Stomach (tissue), 9 donors: Measurements from ENCODE around the gene WNK2. TPM values are rescaled to one million over a fixed set of nuclear protein-coding genes. Genes with fewer than 3 reads are reported as not detected.

ENCODE experiments used
- DNase-seq, 2 donors: peaks; one replicate each; pipeline versions ENCODE4 v3.0.0 to v3.0.0-alpha.2; 2013 to 2019
- H3K27ac ChIP-seq, 5 donors: fragments of 200-600 bp in 4 of 5; sonication (generic) in 4 of 5; one replicate each; pipeline ENCODE4 v1.5.1; 2013 to 2019; ENCODE audit warnings: mild to moderate bottlenecking in 1 of 5, moderate library complexity in 1 of 5
- H3K27me3 ChIP-seq, 3 donors: fragments of 200-600 bp; sonication (generic); one replicate each; pipeline ENCODE4 v1.5.1; 2017 to 2019; ENCODE audit warnings: mixed run types in 1 of 3
- H3K36me3 ChIP-seq, 4 donors: fragments of 200-600 bp; sonication (generic); 1 replicate in 3 of 4; 2 replicates in 1 of 4; pipeline ENCODE4 v1.5.1; 2016 to 2019
- H3K4me1 ChIP-seq, 4 donors: fragments of 200-600 bp; sonication (generic); one replicate each; pipeline ENCODE4 v1.5.1; 2016 to 2019
- H3K4me3 ChIP-seq, 4 donors: fragments of 200-600 bp; sonication (generic) in 3 of 4; one replicate each; pipeline ENCODE4 v1.5.1; 2016 to 2019; ENCODE audit warnings: mild to moderate bottlenecking in 1 of 4
- H3K9me3 ChIP-seq, 4 donors: fragments of 200-600 bp; sonication (generic); one replicate each; pipeline ENCODE4 v1.5.1; 2016 to 2019
- EP300 ChIP-seq: sonication (generic); formaldehyde crosslinking; IDR thresholded peaks from one replicate; pipeline ENCODE4 v1.6.1; 2017; ENCODE audit warnings: antibody characterized with exemption
- POLR2A ChIP-seq, 4 donors: fragments of 450-650 bp; IDR thresholded peaks; one replicate each; pipeline ENCODE4 v1.6.1; 2016; ENCODE audit warnings: antibody characterized with exemption in 4 of 4, control low read depth in 2 of 4, mild to moderate bottlenecking in 1 of 4, moderate library complexity in 1 of 4
- POLR2AphosphoS5 ChIP-seq, 3 donors: sonication (generic); formaldehyde crosslinking; IDR thresholded peaks; one replicate each; pipeline ENCODE4 v1.6.1; 2016; ENCODE audit warnings: antibody characterized with exemption in 3 of 3
- WGBS, 5 donors: extraction: QIAGEN DNeasy Blood & Tissue Kit in 3 of 5; methylation state at CpG; one replicate each; pipeline versions ENCODE4 v1.1.5 to v1.1.7; 2013 to 2018; 5-methylcytosine and 5-hydroxymethylcytosine counted together
- intact Hi-C: fragments of 100-400 bp; cut with DNase I; formaldehyde crosslinking; loops from one replicate; pipeline ENCODE4 v1.15.1; 2023; ENCODE audit warnings: low total_unique reads
- polyA plus RNA-seq, 3 donors: library from polyadenylated mRNA; stranded (reverse); fragments of 200-250 nt; gene quantifications; one replicate each; pipeline ENCODE4 v1.2.3, GENCODE V29; 2013
- total RNA-seq, 5 donors: library from RNA; depleted of rRNA; stranded (reverse); fragments of >200 nt; gene quantifications; one replicate each; pipeline versions ENCODE4 v1.1.0 to v1.2.3, GENCODE V29; 2014 to 2016
- TF ChIP-seq, protein P1 (sequence below), 7 experiments: fragments of 450-650 bp in 4 of 7; fragments of 200-600 bp in 3 of 7; sonication (generic) in 3 of 7; IDR thresholded peaks; one replicate each; pipeline ENCODE4 v1.5.1; 2016 to 2019; ENCODE audit warnings: antibody characterized with exemption in 7 of 7, control low read depth in 2 of 7, mild to moderate bottlenecking in 1 of 7
- donor health status: healthy with polysubstance abuse.
- donor health status: Bipolar disorder and iron deficiency.
- donor health status: healthy.

Gene WNK2
- total and polyA plus RNA-seq, 8 donors, result 1.2 to 700 (median 15.9) TPM

DNA sequence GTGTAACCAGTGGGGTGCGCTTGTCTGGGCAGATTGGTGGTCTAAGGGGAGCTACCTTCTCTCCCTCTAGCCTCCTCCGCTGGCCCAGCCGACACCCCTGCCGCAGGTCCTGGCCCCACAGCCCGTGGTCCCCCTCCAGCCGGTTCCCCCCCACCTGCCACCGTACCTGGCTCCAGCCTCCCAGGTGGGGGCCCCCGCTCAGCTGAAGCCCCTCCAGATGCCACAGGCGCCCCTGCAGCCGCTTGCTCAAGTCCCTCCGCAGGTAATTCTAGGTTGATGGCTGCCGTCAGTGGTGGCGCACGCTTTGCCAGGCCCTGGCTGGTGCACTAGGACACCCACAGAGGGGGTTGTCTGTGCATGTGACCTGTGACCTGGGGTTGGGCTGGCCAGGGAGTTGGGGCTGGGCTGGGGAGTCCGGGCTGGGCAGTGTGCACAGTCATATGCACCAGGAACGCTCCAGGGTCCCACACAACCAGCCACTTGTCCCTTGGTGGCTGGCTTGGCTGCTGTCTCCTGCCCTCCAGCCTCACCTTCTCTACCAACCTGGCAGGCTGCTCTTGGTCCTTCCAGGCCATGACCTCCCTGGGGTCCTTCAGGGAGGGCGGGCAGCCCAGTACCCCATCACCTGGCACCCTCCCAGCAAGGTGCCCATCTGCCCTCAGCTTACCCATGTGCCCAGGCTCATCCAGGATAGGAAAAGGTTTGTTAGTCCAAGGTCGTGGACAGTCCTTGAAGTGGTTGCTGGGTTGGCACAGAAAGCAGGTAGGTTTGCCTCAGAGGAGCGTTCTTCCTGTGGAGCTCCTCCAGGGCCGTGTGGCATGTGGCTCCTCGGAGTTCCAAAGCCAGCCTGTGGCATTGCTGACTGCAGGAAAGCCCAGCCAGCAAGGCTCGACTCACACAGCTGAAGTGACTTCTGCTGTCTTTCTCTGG, 73.2 kb downstream of the WNK2 start:
- no peak overlapping the region for H3K4me3 ChIP-seq
- WGBS, 5 donors, result 84 to 89% (median 88%) methylated on average over 19 to 22 of the region's 22 CpGs
- H3K4me1 ChIP-seq, result peaks cover 0 to 19% (median 5%) of the 10 kb centered on the region in 4 donors
- TF ChIP-seq EP300 (no peak), POLR2AphosphoS5 (IDR thresholded peaks at IDR 0.05) (no peak), POLR2A (IDR thresholded peaks at IDR 0.05) (no peak)
- TF ChIP-seq, protein P1, sequence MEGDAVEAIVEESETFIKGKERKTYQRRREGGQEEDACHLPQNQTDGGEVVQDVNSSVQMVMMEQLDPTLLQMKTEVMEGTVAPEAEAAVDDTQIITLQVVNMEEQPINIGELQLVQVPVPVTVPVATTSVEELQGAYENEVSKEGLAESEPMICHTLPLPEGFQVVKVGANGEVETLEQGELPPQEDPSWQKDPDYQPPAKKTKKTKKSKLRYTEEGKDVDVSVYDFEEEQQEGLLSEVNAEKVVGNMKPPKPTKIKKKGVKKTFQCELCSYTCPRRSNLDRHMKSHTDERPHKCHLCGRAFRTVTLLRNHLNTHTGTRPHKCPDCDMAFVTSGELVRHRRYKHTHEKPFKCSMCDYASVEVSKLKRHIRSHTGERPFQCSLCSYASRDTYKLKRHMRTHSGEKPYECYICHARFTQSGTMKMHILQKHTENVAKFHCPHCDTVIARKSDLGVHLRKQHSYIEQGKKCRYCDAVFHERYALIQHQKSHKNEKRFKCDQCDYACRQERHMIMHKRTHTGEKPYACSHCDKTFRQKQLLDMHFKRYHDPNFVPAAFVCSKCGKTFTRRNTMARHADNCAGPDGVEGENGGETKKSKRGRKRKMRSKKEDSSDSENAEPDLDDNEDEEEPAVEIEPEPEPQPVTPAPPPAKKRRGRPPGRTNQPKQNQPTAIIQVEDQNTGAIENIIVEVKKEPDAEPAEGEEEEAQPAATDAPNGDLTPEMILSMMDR (IDR thresholded peaks at IDR 0.05), result no peak
- H3K9me3 ChIP-seq, result no peaks in the 10 kb centered on the region
- DNase-seq, result peak in 1 of 2 donors; percentile 23
- intact Hi-C loops, result no loop called here
- H3K36me3 ChIP-seq, result peaks cover 0 to 41% (median 5%) of the 10 kb centered on the region in 4 donors
- H3K27ac ChIP-seq, result no peak overlapping the region
- H3K27me3 ChIP-seq, result no peaks in the 10 kb centered on the region

DNA sequence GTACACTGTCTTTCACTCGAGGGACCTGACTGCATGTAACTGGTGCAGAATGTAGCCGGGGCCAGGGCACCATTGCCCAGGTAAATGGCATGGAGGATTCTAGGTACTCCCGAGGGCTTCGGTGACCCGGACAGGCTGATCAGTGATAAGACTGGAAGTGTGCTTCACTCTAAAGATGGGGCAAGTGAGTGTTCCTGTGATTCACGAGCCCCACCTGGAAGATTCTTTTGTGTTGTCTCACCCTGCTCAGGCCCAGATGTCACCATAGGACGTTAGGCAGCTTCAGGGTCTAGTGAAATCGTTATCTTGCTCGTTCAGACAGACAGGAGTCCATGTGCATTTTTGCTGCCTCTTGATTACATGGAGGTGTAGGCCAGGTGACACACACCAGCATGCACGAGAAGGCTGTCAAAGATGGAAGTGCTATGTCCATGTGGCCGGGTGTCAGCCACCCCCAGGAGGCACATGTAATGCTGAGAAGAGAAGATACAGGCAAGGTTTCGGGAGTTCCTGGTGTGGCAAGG, 73.9 kb downstream of the WNK2 start:
- Histone ChIP-seq H3K27ac (no peak overlapping the region), H3K4me3 (no peak overlapping the region), H3K27me3 (no peaks in the 10 kb centered on the region), H3K4me1 (peaks cover 7 to 23% (median 10%) of the 10 kb centered on the region in 4 donors), H3K36me3 (peaks cover 0 to 38% (median 3%) of the 10 kb centered on the region in 4 donors), H3K9me3 (no peaks in the 10 kb centered on the region)
- intact Hi-C loops, result no loop called here
- TF ChIP-seq POLR2AphosphoS5 (IDR thresholded peaks at IDR 0.05), result no peak
- no peak for TF ChIP-seq EP300
- TF ChIP-seq POLR2A (IDR thresholded peaks at IDR 0.05), result no peak
- TF ChIP-seq, protein P1 (IDR thresholded peaks at IDR 0.05), result no peak
- peak in 1 of 2 donors; percentile 10 for DNase-seq
- 78 to 89% (median 85%) methylated on average over 12 of the region's 12 CpGs for WGBS, 5 donors

DNA sequence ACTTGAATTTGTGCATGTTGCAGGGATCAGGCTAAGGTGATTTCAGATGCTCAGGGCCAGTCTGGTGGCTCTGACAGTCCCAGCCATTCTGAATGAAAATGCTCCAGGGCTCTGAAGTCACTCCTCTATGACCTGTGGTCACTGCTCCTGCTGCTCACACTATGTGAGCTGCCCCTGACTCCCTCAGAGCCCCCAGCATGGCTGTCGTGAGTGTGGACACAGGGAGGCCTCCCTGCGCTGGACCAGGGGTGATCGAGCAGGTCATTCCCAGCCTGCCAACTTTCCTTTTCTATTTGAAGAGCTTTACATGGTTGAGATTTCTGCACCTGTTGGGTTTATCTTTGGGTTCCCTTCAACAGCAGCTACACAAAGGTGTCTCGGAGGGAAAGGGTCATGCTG, 74.5 kb downstream of the WNK2 start:
- H3K27ac ChIP-seq, result no peak overlapping the region
- no peaks in the 10 kb centered on the region for H3K9me3 ChIP-seq
- TF ChIP-seq POLR2AphosphoS5 (IDR thresholded peaks at IDR 0.05) (no peak), POLR2A (IDR thresholded peaks at IDR 0.05) (no peak), EP300 (no peak)
- TF ChIP-seq, protein P1 (IDR thresholded peaks at IDR 0.05), result no peak
- H3K36me3 ChIP-seq, result peaks cover 0 to 33% (median 2%) of the 10 kb centered on the region in 4 donors
- intact Hi-C loops, result no loop called here
- H3K4me3 ChIP-seq, result no peak overlapping the region
- WGBS, 5 donors, result 28 to 78% (median 71%) methylated on average over 1 to 4 of the region's 4 CpGs
- H3K27me3 ChIP-seq, result no peaks in the 10 kb centered on the region
- DNase-seq, result peak in 1 of 2 donors; percentile 17
- H3K4me1 ChIP-seq, result peaks cover 8 to 26% (median 15%) of the 10 kb centered on the region in 4 donors

DNA sequence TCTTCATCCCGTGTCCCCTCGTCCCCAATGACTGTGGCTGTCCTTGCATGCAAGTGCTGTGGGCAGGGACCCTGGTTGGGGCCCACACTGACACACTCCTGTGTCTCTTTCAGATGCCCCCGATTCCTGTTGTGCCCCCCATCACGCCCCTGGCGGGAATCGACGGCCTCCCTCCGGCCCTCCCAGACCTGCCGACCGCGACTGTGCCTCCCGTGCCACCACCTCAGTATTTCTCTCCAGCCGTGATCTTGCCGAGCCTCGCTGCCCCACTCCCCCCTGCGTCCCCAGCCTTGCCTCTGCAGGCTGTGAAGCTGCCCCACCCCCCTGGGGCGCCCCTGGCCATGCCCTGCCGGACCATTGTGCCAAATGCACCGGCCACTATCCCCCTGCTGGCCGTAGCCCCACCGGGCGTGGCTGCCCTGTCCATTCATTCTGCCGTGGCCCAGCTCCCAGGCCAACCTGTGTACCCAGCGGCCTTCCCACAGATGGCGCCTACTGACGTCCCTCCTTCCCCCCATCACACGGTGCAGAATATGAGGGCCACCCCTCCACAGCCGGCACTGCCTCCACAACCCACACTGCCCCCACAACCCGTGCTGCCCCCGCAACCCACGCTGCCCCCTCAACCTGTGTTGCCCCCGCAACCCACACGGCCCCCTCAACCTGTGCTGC, 75.0 kb downstream of the WNK2 start:
- intact Hi-C loops, result no loop called here
- peaks cover 0 to 32% (median 2%) of the 10 kb centered on the region in 4 donors for H3K36me3 ChIP-seq
- 70 to 85% (median 77%) methylated on average over 27 to 33 of the region's 33 CpGs for WGBS, 5 donors
- H3K27ac ChIP-seq, result no peak overlapping the region
- H3K9me3 ChIP-seq, result no peaks in the 10 kb centered on the region
- H3K27me3 ChIP-seq, result no peaks in the 10 kb centered on the region
- peaks cover 8 to 26% (median 16%) of the 10 kb centered on the region in 4 donors for H3K4me1 ChIP-seq
- TF ChIP-seq EP300, result no peak
- TF ChIP-seq POLR2A (IDR thresholded peaks at IDR 0.05), result no peak
- TF ChIP-seq, protein P1 (IDR thresholded peaks at IDR 0.05), result no peak
- TF ChIP-seq POLR2AphosphoS5 (IDR thresholded peaks at IDR 0.05), result no peak
- H3K4me3 ChIP-seq, result no peak overlapping the region
- peak; percentile 1 to 25 for DNase-seq
